Natural killer cell (primary cell): ENCODE results near the gene PQBP1. TPM values are rescaled to one million over a fixed set of nuclear protein-coding genes. Genes with fewer than 3 reads are reported as not detected.
A peak's percentile ranks its signal among the peaks of the same experiment; 100 is the strongest.

Experiments used
- ATAC-seq, 3 donors: fragments of 150-1000 bp in 2 of 3; fragments of 200-7000 bp in 1 of 3; cut with Tn5 transposase; 1 replicate in 1 of 3; 2 replicates in 2 of 3; pipeline ENCODE4 v1.10.0; 2021; ENCODE audit warnings: mild to moderate bottlenecking in 2 of 3, moderate library complexity in 2 of 3
- DNase-seq, 2 donors: peaks; one replicate each; pipeline versions ENCODE4 v3.0.0 to v3.0.0-alpha.2; 2013 to 2021; ENCODE audit warnings: mixed read lengths in 1 of 2
- H3K27ac ChIP-seq: one replicate; pipeline ENCODE4 v1.5.1; 2013; ENCODE audit warnings: mild to moderate bottlenecking, low read length
- H3K27me3 ChIP-seq: one replicate; pipeline ENCODE4 v1.6.1; 2013; ENCODE audit warnings: low read length; ENCODE audit not compliant: control insufficient read depth, insufficient read depth
- H3K36me3 ChIP-seq: one replicate; pipeline ENCODE4 v1.6.1; 2013; ENCODE audit warnings: low read length; ENCODE audit not compliant: control insufficient read depth, insufficient read depth
- H3K4me1 ChIP-seq: one replicate; pipeline ENCODE4 v1.6.1; 2013; ENCODE audit warnings: low read length; ENCODE audit not compliant: control insufficient read depth, insufficient read depth
- H3K4me3 ChIP-seq: one replicate; pipeline ENCODE4 v1.5.1; 2013; ENCODE audit warnings: low read length
- H3K9me3 ChIP-seq: one replicate; pipeline ENCODE4 v1.6.1; 2013; ENCODE audit warnings: low read length; ENCODE audit not compliant: control insufficient read depth, insufficient read depth
- H3K27ac Mint-ChIP-seq, 2 donors: one replicate each; pipeline ENCODE4 v1.8.0; 2022; ENCODE audit warnings: mild to moderate bottlenecking in 2 of 2, mixed read lengths in 2 of 2, moderate library complexity in 1 of 2
- H3K27me3 Mint-ChIP-seq, 2 donors: one replicate each; pipeline ENCODE4 v1.8.0; 2022; ENCODE audit warnings: low read depth in 2 of 2, mixed read lengths in 2 of 2
- H3K36me3 Mint-ChIP-seq: one replicate; pipeline ENCODE4 v1.8.0; 2022; ENCODE audit warnings: mixed read lengths
- H3K4me1 Mint-ChIP-seq, 2 donors: one replicate each; pipeline ENCODE4 v1.8.0; 2022; ENCODE audit warnings: mixed read lengths in 2 of 2
- H3K4me3 Mint-ChIP-seq: one replicate; pipeline ENCODE4 v1.8.0; 2022; ENCODE audit warnings: mild to moderate bottlenecking, moderate library complexity, mixed read lengths
- H3K9me3 Mint-ChIP-seq, 2 donors: one replicate each; pipeline ENCODE4 v1.8.0; 2022; ENCODE audit warnings: mixed read lengths in 2 of 2
- WGBS: methylation state at CpG from one replicate; pipeline ENCODE4 v1.1.7; 2013; ENCODE audit warnings: missing lambda C conversion rate; ENCODE audit not compliant: insufficient coverage; 5-methylcytosine and 5-hydroxymethylcytosine counted together
- intact Hi-C: fragments of 100-400 bp; cut with micrococcal nuclease; formaldehyde crosslinking; loops from one replicate; pipeline ENCODE4 v1.14.2; 2022
- total RNA-seq, 4 donors: library from RNA; stranded (reverse); fragments of 120-200 nt in 1 of 4; gene quantifications; one replicate each; pipeline versions ENCODE4 v1.2.3 to v1.2.4, GENCODE V29; 2013 to 2022
- TF ChIP-seq, protein P1 (sequence below): fragments of 200-600 bp; IDR thresholded peaks from one replicate; pipeline ENCODE4 v1.8.0; 2022; ENCODE audit warnings: antibody characterized with exemption

The PQBP1 gene
- total RNA-seq, 3 donors from 2014 or later (not counting 1 experiment from before 2014, with no cell fraction given): 57.2 to 62.0 (median 59.1) TPM

DNA sequence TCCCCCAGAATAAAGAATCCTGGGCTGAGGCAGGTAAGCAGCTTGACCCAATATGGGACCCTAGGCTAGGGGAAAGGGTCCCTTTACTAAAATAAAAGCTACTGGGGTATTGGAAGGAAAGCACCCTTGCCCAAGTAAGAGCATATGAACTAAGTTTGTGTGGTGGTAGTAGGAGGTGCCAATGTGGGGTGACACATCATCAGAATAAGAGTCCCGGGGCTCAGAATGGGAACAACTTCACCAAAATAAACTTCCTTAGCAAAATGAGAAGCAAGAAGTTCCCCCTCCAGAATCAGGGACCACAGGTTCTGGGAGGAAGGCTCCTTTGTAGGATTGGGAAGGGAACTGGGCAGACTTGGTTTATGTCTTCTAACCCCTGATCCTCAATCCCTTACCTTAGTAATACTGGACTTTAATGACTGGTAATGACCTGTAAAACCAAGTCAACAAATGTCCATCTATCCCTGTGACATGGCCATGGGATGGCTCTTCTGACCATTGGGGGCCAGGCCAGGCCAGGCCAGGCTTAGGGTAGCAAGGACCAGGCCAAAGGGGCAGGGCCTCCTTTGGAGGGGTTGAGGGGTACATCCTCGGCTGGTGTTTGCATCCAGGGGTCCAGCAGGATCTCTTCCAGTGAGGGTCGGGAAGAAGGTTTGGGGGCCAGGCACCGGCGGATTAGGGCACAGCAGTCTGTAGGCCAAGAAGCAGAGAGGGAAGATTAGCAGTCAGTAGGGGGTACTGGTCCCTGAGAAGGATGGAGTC, 16.1 kb downstream of the PQBP1 start:
- Histone ChIP-seq H3K4me1 (peaks cover 58% of the 10 kb centered on the region), H3K36me3 (peaks cover 45% of the 10 kb centered on the region), H3K27ac (peak overlapping the region; percentile 2), H3K4me3 (no peak overlapping the region), H3K27me3 (no peaks in the 10 kb centered on the region), H3K9me3 (no peaks in the 10 kb centered on the region)
- Mint-ChIP-seq H3K27ac (peak overlapping the region; percentile 65 to 97), H3K4me3 (peak overlapping the region; percentile 19), H3K36me3 (no peaks in the 10 kb centered on the region), H3K9me3 (no peaks in the 10 kb centered on the region), H3K4me1 (peaks cover 45 to 47% of the 10 kb centered on the region in 2 donors), H3K27me3 (peaks cover 0 to 13% of the 10 kb centered on the region in 2 donors)
- no peak for ATAC-seq
- 93% methylated on average over 4 of the region's 5 CpGs for WGBS
- TF ChIP-seq, protein P1, sequence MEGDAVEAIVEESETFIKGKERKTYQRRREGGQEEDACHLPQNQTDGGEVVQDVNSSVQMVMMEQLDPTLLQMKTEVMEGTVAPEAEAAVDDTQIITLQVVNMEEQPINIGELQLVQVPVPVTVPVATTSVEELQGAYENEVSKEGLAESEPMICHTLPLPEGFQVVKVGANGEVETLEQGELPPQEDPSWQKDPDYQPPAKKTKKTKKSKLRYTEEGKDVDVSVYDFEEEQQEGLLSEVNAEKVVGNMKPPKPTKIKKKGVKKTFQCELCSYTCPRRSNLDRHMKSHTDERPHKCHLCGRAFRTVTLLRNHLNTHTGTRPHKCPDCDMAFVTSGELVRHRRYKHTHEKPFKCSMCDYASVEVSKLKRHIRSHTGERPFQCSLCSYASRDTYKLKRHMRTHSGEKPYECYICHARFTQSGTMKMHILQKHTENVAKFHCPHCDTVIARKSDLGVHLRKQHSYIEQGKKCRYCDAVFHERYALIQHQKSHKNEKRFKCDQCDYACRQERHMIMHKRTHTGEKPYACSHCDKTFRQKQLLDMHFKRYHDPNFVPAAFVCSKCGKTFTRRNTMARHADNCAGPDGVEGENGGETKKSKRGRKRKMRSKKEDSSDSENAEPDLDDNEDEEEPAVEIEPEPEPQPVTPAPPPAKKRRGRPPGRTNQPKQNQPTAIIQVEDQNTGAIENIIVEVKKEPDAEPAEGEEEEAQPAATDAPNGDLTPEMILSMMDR: no peak
- no peak for DNase-seq
- intact Hi-C loops: loop anchor here (10.0 kb wide), 2 partner anchors 91 to 109 kb away; partner anchors contain the start of genes GRIPAP1 and HDAC6

DNA sequence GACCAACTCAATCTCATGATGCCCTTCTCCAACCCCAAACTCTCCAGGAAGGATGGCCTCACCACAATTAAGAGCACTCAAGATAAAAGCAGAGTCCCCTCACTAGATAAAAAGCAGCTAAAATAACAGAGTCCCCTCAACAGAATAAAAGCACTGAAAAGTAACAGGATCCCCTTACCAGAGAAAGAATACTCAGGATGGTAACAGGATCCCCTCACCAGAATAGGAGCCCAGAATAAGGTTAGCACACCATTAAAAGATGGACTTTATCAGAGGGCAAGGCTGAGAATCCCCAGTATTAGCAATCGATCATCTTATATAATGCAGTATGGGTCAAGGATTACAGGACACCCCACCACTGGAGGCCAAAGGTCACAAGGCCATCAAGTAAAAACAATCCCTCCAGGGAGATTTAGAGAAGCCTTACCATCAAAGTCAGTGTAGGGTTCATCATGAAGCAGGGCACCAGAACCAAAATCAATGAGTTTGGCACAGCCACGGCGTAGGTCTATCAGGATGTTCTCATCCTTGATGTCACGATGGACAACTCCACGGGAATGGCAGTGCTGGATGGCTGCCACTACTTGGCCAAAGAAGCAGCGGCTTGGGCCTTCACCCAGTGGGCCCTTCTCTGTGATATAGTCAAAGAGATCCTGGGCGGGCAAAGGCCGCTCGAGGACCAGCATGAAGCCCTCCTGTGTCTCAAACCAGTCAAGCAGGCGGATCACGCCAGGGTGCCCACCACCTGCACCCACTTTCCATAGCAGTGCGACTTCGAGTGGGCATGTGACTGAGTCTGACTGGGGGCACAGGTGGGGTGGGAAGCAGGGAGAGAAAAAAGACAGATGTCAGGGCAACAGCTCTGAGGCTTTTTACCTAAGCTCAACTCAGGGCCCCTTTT, 17.1 kb downstream of the PQBP1 start:
- Histone ChIP-seq H3K27ac (no peak overlapping the region), H3K9me3 (no peaks in the 10 kb centered on the region), H3K4me3 (no peak overlapping the region), H3K27me3 (no peaks in the 10 kb centered on the region), H3K4me1 (peaks cover 63% of the 10 kb centered on the region), H3K36me3 (peaks cover 45% of the 10 kb centered on the region)
- Mint-ChIP-seq H3K4me1 (peaks cover 51 to 57% of the 10 kb centered on the region in 2 donors), H3K36me3 (no peaks in the 10 kb centered on the region), H3K9me3 (no peaks in the 10 kb centered on the region), H3K27me3 (peaks cover 0 to 13% of the 10 kb centered on the region in 2 donors), H3K27ac (peak overlapping the region; percentile 65 to 97), H3K4me3 (peak overlapping the region; percentile 53)
- DNase-seq (no peak), ATAC-seq (no peak)
- intact Hi-C loops: loop anchor here (5.0 to 10.0 kb wide), 3 partner anchors 90 to 127 kb away; partner anchors contain the start of genes GRIPAP1, HDAC6 and TFE3
- TF ChIP-seq, protein P1: no peak
- 88% methylated on average over 8 of the region's 13 CpGs for WGBS

- H3K36me3 Mint-ChIP-seq: no peaks in the 10 kb centered on the region
- no peaks in the 10 kb centered on the region for H3K9me3 Mint-ChIP-seq
- Histone ChIP-seq H3K4me1 (peaks cover 74% of the 10 kb centered on the region), H3K27ac (peak overlapping the region; percentile 90), H3K4me3 (peak overlapping the region; percentile 91), H3K36me3 (peaks cover 45% of the 10 kb centered on the region), H3K27me3 (no peaks in the 10 kb centered on the region), H3K9me3 (no peaks in the 10 kb centered on the region)
- peaks cover 0 to 6% of the 10 kb centered on the region in 2 donors for H3K27me3 Mint-ChIP-seq
- ATAC-seq (peak; percentile 45 to 72 (median 58)), DNase-seq (peak; percentile 85 to 92)
- peaks cover 48 to 53% of the 10 kb centered on the region in 2 donors for H3K4me1 Mint-ChIP-seq
- intact Hi-C loops: loop anchor here (1.0 to 10.0 kb wide), 4 partner anchors 87 to 269 kb away; partner anchors contain the start of genes GRIPAP1, HDAC6 and TFE3
- H3K27ac Mint-ChIP-seq: peak overlapping the region; percentile 96 to 99
- TF ChIP-seq, protein P1: peak; percentile 76
- peak overlapping the region; percentile 91 for H3K4me3 Mint-ChIP-seq
- 5% methylated on average over 24 of the region's 27 CpGs for WGBS
Observed at GRCh38 chrX:48917139-48918001, 19.6 kb downstream of the PQBP1 start.
